Measurements from ENCODE around the gene TOMM7.
"Not testable (repeated sequence)": the region's sequence is repeated elsewhere in the genome, so short reads cannot be mapped to it uniquely, and the experiment has no call there.

Gene TOMM7

DNA sequence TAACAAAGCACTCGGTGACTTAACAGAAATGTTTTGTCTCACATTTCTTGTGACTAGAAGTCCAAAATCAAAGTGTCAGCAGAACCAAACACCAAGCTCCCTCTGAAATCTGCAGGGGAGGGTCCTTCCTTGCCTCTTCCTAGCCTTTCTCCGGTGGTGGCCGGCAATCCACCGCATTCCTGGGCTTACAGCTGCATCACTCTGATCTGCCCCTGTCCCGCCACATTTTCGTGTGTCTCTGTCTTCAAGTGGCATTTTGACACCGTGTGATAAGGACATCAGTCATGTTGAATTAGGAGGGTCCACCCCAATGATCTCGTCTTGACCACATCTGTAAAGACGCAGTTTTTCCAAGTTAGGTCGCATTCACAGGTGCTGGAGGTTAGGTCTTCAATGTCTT lies 30.5 kb upstream of the TOMM7 start:
- no peak for DNase-seq

DNA sequence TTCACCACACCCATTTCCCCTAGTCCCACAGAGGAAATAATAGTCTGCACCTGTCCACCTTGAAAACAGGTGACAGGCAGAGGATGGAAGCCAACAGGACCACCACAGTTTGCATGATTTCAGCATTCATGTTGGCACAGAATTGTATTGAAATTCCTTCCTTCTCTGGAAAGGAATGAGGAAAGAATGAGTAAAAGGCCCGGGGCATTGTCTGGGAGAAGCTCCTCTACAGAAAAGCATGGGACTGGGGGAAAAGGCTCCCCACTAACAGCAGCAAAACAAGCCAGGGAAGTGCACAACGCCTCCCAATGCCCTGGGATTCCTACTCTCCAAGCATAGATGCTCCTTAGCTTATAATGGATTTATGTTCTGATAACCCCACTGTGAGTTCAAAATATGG lies 28.5 kb upstream of the TOMM7 start:
- no peak for DNase-seq

DNA sequence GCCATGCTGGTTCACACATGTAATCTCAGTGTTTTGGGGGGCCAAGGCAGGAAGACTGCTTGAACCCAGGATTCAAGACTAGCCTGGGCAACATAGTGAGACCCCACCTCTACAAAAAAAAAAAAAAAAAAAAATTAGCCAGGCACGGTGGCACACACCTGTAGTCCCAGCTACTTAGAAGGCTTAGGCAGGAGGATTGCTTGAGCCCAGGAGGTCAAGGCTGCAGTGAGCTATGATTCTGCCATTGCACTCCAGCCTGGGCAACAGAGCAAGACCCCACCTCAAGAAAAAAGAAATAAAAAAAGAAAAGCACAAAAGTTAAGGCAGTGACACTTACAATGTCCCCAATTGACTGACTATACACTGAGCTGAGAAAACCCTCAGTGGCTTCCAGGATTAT lies 27.7 kb upstream of the TOMM7 start:
- not testable (repeated sequence) for DNase-seq

DNA sequence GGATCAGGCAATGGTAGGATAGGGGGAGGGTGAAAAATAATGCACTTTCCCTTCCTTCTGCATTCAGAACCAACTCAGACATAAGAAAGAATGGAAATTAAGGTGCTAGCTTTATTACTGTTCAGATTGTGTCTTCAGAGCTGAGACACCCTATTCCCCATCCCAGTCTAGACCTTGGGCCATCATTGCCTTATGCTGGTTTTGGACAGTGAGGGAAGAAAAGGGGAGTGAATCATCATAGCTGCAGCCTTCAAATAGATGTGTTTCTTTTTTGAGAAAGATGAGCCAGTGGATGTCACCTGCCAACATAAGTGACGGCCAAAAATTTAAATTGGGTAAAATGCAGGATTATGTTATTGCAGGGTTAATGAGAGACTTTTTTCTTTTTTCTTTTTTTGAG lies 27.0 kb upstream of the TOMM7 start:
- DNase-seq = no peak

DNA sequence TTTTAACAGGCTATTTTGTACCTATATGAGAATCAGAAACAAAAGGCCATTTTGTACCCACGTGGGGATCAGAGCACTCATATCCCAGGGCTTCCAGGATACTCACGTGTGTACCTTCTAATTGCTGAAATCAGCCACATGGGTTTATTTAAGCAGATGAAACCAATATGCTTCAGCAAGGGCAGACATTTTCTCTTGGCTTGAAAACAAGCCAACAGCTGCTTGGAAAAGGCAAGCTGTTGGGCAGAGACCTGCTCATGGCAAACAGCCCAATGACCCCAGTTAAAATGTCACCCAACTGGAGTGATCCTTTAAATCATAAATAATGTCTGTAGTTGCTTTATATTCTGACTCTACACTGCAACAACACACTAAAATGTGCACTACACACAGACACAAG lies 26.5 kb upstream of the TOMM7 start:
- DNase-seq = peak; percentile 93

DNA sequence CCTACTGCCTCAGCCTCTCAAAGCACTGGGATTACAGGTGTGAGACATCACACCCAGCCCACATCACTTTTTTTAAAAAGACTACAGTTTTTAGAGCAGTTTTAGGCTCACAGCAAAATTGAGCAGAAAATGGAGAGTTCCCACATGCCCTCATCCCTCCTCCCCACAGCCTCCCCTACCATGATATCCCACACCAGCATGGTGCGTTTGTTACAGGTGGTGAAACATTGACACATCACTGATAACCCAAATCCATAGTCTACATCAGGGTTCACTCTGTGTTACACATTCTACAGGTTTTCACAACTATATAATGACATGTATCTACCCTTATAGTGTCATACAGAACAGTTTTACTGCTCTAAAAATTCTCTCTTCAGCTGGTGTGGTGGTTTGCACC lies 24.3 kb upstream of the TOMM7 start:
- no peak for DNase-seq

DNA sequence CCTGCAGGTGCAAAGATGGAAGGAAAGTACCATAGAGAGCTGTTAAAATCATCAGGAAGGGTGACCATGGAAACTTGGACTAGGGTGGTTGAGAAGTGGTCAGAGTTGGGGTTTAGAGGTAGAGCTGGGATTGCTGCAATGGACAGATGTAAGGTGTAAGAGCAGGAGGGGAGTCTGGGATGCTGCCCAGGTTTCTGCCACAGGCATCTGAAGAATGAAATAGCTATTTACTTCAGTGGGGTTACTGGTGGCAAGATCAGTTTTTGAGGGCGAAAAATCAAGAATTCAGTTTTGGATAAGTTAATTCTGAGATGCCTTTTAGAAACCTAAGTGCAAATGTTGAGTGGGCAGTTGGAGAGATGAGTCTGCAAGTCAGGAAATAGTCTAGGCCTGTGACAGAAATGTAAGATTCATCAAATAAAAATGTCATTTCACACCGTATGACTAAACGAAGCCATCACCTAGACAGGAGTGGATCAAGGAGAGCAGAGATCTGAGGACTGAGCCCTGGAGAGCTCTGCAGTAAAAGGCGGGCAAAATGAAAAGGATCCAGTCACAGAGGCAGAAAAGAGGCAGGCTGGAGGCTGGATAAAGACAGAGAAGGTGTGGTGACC lies 22.7 kb upstream of the TOMM7 start:
- DNase-seq = no peak

DNA sequence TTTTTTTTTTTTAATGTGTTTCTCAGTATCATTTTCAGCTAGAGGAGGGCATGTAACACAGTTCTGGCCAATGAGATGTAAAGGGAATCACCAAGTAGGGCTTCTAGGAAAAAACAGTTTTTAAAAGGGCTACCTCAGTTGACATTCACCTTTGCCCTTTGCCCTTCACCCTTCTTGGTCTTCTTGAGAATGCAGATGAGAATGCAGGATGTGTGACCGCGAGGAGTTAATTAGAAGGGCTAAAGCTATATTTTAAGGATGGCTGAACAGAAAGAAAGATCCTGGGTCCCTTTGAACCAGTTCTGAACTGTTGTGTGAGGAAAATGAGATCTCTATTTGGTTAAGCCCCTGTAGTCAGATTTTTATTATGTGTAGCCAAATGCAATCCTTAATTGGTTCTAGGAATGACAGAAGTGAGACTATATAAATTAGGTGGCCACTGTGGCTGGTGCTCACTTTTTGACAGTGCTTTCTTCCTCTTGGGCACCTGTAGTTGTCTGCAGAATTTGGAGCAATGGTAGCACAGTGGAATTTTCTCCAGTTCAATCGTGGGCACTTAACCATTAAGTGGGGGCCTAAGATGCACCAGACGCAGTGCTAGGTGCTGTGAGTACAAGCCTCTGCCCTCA lies 21.1 kb upstream of the TOMM7 start:
- DNase-seq = no peak

DNA sequence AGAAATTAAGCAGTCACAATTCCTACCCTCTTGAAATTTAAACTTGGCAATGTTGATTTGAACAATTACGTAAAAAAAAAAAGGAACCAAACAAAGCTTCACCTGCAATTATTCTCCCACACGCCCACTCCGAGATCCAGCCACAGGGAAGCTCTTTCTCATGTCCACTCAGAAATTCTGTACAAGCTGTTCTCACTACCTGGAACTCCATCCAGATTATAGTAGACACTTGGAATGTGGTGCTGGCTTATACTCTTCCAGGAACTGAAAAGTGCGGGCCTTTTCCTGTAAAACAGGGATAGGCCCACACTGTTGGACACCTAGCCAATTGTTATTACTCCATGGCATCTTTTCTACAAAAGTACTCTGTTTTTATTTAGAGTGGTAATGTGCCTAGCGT lies 20.3 kb upstream of the TOMM7 start:
- no peak for DNase-seq

DNA sequence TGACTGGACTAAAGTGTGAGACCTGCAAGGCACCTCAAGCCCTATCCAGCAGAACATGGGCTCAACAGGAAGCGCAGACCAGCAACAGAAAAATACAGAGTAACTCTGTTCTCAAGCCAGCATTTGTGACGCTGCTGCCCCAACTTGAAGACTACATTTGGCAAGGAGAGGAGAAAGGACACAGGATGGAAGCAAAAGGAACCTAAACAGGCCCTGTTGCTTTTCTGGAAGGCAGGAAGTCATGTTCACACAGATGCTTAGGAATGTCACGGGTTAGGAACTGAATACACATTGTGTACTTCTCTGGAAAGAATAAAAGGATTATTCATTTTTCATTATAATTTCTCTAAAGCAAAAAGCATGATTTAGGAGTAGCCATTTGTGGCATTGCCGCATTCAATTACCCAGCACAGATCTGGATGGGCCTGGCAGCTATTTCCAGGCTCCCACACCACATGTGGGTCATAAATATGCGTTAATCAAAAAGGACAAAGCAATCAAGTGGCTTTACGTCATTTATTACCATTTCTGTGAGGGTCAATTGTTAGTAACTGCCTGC lies 19.8 kb upstream of the TOMM7 start:
- no peak for DNase-seq

DNA sequence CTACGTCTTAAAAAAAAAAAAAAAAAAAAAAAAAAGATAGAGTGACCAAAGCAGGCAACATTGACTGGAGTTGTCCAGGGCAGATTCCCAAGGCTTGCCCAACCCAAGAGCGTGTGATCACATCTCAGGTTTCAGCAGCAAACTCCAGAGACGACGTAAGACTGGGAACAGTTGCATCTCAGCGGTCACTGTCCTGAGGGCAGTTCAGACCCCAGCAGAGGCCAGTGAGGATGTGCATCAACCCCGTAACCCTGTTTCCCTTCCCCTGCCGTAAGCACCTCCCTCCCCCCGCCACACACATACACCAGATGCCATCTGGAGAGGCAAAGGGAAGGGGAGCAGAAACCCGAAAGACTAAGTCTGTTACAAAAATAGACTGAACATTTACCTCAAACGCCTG lies 19.3 kb upstream of the TOMM7 start:
- no peak for DNase-seq

DNA sequence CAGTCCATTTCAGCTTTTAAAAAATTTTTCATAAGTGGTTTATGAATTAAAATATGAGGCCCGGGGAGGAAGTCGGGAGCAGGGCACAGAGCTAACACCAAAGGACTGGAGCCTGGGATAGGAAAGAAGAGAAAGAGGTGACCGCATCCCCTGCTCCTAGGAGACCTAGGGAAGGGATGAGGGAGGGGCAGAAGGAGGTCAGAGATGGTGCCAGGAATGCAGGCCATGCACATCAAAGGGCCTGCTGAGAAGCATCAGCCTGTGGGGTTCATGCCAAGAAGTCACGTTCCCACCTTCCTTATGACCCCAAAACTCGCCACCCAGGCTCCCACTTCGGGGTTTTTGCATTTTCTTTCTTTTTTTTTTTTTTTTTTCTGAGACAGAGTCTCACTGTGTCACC lies 14.7 kb upstream of the TOMM7 start:
- no peak for DNase-seq

DNA sequence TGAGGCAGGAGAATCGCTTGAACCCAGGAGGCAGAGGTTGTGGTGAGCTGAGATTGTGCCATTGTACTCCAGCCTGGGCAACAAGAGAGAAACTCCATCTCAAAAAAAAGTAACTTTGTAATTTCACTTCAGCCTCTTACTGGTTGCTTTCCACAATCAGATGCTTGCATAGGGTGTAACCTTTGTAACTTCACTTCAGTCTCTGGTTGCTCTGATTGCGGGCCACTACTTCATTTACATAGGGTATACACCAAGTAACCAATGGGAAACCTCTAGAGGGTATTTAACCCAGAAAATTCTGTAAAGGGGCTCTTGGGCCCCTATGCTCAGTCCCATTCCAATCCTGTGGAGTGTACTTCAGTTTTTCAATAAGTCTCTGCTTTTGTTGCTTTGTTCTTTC lies 13.9 kb upstream of the TOMM7 start:
- not testable (repeated sequence) for DNase-seq

DNA sequence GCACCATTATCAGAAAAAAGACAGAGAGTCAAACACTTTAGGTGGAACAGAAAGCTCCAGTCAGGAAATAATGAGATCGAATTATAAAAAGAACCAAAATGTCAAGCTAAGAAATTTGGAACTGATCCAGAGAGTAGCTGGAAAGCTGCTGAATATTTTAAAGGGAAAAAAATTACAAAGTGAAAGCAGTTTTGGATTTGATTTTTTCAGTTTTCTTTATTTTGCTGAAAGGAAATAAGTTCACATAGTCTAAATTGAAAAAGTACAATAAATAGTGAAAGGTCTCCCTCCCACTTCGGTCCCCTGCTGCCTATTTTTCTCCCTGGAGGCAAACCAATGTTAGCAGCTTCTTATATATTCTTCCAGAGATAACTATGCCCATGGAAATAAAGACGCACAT lies 11.3 kb upstream of the TOMM7 start:
- DNase-seq = no peak

DNA sequence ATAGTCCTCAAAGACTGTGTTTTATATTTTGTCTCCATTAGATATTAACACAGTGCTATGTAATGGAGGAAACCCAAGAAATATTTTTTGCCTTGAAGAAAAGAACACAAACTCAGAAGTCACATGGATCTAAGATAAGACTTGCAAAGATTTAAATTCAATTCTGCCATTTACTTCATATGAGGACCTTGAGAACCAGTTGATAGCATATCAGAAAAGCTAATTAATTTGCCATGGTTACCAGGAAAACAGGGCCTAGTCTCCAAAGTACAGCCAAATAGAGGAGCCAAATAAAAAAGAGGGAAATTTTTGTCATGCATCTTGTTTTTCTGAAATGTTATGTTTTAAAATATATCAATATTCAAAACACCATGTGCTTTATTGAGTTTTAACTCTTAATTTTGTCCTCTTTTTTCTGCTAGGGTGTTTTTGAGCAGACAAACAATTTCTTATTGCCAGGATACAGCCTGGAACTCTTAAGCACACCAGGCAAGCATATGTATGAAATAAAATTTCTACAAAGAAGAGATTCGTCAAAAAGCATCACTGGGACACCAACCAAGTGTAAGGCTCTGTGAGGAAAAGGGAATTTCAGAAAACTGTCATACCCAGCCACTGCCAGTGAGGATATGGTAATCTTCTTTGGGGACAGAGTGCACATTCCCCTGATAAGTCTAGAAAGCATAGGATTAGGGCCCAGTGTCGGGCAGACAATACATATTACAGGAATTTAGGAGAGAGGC lies 10.6 kb upstream of the TOMM7 start:
- no peak for DNase-seq

DNA sequence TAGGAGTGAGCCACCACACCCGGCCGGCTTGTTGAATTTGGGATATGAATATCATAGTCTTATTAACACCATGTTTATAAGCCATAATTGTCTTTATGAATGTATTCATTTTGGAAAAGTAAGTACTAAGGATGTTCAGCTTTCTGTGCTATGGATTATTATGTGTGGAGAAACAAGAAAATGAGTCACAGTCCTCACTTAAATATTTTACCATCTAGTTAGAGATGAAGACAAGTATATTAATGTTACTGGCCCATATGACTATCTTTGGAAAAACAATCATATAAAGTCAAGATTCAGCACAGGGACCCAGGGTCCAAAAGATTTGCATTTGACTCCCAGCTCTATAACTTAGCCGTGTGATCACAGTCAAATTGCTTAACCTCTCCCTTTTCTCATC lies 9.8 kb upstream of the TOMM7 start:
- DNase-seq = no peak

DNA sequence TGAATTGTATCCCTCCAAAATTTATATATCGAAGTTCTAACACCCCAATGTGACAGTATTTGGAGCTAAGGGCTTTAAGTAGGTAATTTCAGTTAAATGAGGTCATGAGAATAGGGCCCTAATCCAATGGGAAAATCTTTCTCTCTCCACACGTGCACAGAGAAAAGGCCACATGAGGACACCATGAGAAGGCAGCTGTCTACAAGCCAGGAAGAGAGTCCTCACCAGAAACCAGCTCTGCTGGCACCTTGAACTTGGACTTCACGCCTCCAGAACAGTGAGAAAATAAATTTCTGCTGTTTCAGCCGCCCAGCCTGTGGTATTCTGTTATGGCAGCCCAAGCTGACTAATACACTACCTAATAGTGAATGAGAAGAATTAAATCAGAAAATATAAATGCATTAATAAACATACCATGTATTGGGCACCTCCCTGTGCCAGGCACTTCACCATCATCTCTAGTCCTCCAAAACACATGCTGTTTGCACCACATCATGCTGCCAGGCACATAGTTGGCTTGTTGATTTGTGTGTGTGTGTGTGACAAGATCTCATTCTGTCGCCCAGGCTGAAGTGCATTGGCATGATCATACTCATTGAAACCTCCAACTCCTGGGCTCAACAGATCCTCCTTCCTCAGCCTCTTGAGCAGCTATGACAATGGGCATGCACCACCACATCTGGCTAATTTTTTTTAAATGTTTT lies 9.1 kb upstream of the TOMM7 start:
- DNase-seq = no peak

DNA sequence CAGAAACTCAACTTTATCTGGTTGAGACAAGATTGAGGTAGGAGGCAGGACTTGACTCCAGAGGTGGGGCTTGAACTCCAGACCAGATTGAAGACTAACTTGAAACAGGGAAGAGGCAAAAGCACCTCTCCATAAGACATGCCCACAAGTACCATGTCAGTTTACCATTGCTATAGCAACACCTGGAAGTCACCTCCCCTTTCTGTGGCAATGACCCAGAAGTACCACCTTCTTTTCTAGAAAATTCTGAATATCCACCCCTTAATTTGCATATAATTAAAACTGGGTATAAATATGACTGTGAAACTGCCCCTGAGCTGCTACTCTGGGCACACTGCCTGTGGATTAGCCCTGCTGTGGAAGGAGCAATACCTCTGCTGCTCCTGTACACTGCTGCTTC lies 4.9 kb upstream of the TOMM7 start:
- DNase-seq = no peak

DNA sequence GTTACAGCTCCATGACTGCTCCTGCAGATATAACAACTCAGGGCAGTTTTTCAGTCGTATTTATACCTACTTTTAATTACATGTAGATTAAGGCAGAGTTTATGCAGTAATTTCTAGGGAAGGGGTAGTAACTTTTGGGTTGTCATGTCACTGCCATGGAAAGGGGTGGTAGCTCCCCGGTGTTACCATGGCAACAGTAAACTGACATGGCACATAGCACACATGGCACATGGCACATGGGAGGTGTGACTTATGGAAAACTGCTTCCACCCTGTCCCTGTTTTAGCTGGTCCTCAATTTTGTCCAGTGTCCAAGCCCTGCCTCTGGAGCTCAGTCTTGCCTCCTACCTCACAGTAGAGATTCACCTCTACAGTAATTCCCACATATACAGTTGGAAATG lies 3.9 kb upstream of the TOMM7 start:
- no peak for DNase-seq

DNA sequence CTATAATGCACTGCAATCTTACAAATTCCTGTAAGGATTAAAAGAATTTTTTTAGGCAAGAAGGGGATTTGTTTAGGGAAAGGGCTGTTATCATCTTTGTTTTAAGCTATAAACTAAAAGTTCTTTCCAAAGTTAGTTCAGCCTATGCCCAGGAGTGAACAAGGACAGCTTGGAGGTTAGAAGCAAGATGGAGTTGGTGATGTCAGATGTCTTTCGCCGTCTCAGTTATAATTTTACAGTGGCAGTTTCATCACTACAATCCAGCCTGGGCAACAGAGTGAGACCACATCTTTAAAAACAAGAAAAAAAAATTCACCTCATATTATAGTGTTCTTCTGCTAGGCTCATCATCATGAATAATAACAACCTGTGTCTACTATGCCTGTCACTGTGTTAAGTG lies 2.1 kb upstream of the TOMM7 start:
- DNase-seq = no peak

DNA sequence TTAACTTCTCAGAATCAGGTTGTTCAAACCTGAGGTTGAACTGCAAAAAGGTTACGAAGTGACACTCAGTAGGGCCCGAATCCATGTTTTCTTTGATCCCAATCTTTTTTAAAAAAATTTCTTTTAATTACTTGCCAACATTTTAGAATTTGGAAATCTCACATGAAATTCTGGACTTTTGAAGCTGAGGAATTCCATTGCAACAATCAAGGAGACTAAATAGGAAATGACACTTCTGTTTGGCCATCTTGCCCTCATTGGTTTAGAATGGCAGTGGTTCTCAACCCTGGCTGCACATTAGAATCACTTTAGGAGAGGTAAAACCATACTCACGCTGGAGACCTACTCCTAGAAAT lies 471 bp upstream of the TOMM7 start:
- DNase-seq = no peak

DNA sequence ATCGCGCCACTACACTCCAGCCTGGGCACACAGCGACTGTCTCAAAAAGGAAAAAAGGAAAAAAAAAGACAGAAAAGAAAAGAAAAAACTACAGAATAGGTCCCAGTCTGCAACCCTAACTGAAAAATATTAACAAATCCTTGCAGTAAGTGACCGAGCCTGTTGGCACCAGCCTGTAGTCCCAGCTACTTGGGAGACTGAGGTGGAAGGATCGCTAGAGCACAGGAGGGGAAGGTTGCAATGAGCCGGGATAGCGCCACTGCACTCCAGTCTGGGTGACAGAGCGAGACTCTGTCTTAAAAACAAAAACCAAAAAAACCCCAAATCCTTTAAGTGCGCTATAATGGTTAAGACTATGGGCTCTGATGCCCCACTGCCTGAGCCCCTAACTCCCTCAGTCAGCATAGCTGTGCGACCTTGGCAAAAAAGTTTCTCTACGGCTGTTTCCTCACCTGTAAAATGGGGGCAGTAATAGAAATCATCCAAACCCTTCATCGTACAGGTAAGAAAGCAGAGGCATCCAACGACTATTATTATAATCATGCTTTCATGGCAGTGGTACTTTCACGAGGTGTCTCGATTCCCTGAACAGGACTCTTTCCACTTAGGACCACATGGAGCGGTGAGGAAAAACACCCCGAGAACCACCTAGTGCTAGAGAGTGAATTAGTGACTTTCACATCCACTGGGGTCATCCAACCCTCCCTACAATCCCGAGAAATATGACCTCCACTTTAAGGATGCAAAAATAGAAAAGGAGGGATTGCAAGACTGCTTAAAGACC lies 755 bp downstream of the TOMM7 start:
- DNase-seq = no peak

DNA sequence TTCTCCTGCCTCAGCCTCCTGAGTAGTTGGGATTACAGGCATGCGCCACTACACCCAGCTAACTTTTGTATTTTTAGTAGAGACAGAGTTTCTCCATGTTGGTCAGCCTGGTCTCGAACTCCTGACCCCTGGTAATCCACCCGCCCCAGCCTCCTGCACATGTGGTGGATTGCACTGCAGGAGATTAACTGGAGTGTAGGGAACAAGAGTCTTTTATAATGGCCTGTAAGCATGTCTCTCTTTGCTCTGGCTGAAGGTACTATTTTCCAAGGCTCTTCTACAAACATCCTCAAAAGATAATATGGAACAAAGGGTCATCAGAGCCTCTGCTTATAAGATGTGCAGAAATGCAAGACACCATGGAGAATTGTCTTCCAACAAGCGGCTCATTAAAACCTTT lies 3.2 kb downstream of the TOMM7 start:
- no peak for DNase-seq

Measured in NCI-H1092 (cell line).